Lower leg skin (tissue), 4 donors: ENCODE results near the gene TULP4. TPM values are rescaled to one million over a fixed set of nuclear protein-coding genes. Genes with fewer than 3 reads are reported as not detected.

Experiments
- DNase-seq, 2 donors: peaks; one replicate each; pipeline ENCODE4 v3.0.0-alpha.2; 2019; ENCODE audit warnings: low spot score in 2 of 2
- H3K4me3 ChIP-seq: fragments of 200-600 bp; sonication (generic); 2 replicates; pipeline ENCODE4 v1.5.1; 2017; ENCODE audit warnings: mild to moderate bottlenecking, low read depth; ENCODE audit not compliant: poor library complexity, severe bottlenecking
- POLR2A ChIP-seq, 2 donors: fragments of 450-650 bp; IDR thresholded peaks; one replicate each; pipeline ENCODE4 v1.6.1; 2016 to 2017; ENCODE audit warnings: antibody characterized with exemption in 2 of 2, mild to moderate bottlenecking in 1 of 2, moderate library complexity in 1 of 2
- WGBS, 2 donors: methylation state at CpG; one replicate each; pipeline ENCODE4 v1.1.5; 2018; 5-methylcytosine and 5-hydroxymethylcytosine counted together
- intact Hi-C: fragments of 100-400 bp; cut with DNase I; formaldehyde crosslinking; loops from one replicate; pipeline ENCODE4 v1.15.0; 2023; ENCODE audit warnings: low total_unique reads
- total RNA-seq, 4 donors: library from RNA; depleted of rRNA; stranded (reverse); fragments of >200 nt; gene quantifications; one replicate each; pipeline ENCODE4 v1.1.0, GENCODE V29; 2016
- TF ChIP-seq, protein P1 (sequence below), 3 donors: fragments of 450-650 bp; IDR thresholded peaks; one replicate each; pipeline ENCODE4 v1.5.1; 2016; ENCODE audit warnings: antibody characterized with exemption in 3 of 3, mild to moderate bottlenecking in 3 of 3, moderate library complexity in 2 of 3

Gene TULP4
- total RNA-seq, 4 donors from 2014 or later: 141 to 198 (median 148) TPM

DNA sequence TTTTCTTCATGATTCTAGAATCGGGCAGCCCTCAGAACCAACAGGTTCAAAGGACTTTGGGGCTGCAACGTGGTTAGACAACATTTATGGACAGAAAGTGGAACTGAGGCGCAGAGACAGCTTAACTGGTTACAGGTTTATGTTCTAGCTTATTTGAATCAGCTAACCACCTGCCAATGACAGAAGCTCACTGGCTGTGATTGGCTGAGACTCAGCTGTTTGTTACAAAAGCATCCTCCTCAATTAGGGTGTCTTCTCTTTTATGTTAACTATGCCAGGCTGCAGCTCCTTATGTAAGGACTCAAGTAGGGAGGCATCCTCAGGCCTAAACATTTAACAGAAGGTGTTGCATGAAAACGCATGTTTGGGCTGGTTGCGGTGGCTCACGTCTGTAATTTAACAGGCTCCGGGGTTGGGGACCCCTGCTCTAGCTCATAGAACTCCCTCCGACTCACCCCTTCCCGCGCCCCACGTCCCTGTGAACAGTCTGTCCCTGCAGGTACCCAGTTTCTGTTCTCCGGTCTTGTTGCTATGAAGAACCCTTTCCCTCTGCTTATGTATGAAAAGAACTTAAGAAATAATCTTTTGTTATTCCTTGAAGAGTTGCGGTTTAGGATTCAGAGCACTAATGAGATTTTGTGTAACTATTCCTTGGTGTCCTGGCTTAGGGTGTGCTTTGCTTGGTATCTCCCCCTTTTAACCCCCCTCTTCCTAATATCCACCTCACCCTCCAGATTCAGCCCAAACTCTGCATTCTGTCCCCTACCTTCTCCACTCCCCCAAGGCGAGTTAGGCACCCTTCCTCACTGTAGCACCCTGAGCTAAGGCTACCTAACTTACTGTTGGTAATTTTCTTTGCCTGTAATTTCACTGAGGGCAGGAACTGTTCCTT is 246.4 kb downstream of the TULP4 start:
- no peak overlapping the region for H3K4me3 ChIP-seq
- TF ChIP-seq POLR2A (IDR thresholded peaks at IDR 0.05): no peak
- TF ChIP-seq, protein P1, sequence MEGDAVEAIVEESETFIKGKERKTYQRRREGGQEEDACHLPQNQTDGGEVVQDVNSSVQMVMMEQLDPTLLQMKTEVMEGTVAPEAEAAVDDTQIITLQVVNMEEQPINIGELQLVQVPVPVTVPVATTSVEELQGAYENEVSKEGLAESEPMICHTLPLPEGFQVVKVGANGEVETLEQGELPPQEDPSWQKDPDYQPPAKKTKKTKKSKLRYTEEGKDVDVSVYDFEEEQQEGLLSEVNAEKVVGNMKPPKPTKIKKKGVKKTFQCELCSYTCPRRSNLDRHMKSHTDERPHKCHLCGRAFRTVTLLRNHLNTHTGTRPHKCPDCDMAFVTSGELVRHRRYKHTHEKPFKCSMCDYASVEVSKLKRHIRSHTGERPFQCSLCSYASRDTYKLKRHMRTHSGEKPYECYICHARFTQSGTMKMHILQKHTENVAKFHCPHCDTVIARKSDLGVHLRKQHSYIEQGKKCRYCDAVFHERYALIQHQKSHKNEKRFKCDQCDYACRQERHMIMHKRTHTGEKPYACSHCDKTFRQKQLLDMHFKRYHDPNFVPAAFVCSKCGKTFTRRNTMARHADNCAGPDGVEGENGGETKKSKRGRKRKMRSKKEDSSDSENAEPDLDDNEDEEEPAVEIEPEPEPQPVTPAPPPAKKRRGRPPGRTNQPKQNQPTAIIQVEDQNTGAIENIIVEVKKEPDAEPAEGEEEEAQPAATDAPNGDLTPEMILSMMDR (IDR thresholded peaks at IDR 0.05): no peak
- 92 to 93% methylated on average over 14 of the region's 14 CpGs for WGBS, 2 donors

DNA sequence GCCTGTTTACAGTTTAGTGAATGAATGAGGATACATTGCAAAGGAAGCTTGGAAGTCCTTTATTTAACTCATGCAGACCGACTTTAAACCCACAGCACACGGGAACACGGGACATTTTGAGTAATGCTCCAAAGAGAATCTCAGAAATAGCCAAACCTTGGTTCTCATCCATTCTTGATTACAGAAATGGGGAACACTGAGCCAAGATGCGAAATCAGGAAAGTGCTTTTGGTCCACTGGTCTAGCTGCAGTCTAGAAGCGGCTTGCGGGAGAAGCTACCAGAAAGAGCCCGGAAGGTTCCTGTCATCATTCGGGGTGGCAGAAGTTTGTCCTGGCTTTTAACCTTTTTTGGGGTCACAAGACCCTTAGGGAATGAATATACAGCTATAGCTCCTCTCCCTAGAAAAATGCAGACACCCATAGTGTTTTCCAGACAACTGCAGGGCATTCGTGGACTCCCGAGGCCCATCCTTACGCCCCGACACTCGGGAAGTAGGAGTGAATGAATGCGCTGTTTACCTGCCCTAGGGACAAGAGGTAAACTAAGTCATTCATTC is 247.2 kb downstream of the TULP4 start:
- 40 to 46% methylated on average over 14 of the region's 14 CpGs for WGBS, 2 donors
- peak overlapping the region; percentile 89 for H3K4me3 ChIP-seq
- no peak for DNase-seq
- intact Hi-C loops: no loop called here
- TF ChIP-seq, protein P1 (IDR thresholded peaks at IDR 0.05): no peak
- no peak for TF ChIP-seq POLR2A (IDR thresholded peaks at IDR 0.05)

More for the DNA sequence above, 246.4 kb downstream of the TULP4 start:
- intact Hi-C loops: no loop called here
- DNase-seq: peak in 1 of 2 donors; percentile 75

DNA sequence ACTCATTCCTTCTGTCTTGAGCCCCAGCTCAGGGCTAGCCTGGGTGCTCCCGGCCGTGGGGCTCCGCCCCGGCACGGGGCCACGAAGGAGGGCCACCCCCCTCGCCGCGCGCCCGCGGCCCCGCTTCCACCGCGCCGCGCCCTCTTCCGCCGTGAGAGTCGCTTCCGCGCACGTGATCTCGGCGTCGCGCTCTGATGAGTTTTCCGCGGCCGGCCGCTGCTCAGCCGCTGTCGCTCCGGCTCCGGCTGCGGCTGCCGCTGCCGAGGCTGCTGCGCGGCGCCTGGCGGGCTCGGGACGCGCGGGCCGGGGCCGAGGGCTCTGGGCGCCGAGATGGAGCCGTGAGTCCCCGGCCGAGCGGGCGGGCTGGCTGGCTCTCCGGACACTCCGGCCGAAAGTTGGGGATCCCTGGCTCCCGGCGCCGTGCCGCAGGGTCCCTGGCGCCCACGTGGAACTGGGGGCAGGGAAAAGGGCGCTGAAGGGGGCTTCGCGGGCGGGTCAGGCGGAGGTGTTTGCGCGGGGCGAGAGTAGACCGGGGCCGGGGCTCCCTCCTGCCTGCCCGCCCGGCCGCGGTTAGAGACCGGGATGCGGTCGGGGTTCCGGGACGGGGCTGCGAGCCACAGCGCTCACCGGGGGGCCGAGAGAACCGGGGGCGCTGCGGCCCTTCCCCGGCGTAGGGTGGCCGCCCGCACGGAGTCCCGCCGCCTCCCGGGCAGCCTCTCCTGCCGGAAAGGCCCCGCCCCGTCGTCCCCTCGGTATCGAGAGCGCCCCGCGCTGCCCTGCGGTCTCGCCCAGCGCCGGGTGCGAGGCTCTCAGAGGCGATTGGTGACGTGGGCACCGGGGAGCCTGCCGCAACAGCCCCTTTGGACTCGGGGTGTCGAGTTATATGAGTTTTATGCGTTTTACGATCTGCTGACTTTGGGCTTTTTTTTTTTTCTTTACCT is 247.9 kb downstream of the TULP4 start, which contains the start of gene TMEM181:
Gene TMEM181, plus strand, starts transcription at position 197 of the 941 bp plus-strand sequence. Its CDS starts 134 bp downstream, at position 331.
- H3K4me3 ChIP-seq: peak within 1 kb of the TSS; percentile 89
- peak; percentile 76 to 96 for DNase-seq
- TF ChIP-seq POLR2A (IDR thresholded peaks at IDR 0.05): no peak
- TF ChIP-seq, protein P1 (IDR thresholded peaks at IDR 0.05): no peak
- intact Hi-C loops: no loop called here
- 1% methylated on average over 30 to 35 of the region's 120 CpGs for WGBS, 2 donors

DNA sequence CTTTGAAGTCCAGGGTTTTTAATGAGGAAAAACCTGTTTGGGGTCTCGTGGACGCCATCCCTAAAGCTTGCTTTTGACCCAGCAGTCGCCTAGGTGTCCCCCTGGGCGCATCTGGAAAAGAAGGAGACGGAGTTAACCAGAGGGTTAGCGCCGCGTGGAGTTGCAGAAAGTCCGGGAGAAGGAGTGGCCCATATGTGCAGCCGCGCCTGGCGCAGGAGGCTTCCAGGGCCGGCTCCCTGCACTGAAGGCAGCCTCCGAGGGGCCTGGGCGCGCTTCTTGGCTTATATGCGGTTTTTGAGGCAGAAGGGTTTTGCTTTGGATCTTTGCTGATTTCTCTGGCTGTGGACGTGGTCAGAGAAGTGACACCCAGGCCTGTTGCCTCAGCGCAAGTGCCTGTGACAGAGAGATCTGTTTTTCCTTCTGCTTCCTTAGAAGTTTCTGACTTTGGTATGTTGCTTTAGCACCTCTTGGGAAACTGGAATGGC is 248.6 kb downstream of the TULP4 start:
- intact Hi-C loops: no loop called here
- TF ChIP-seq POLR2A (IDR thresholded peaks at IDR 0.05): no peak
- 3 to 4% methylated on average over 19 of the region's 19 CpGs for WGBS, 2 donors
- peak overlapping the region; percentile 89 for H3K4me3 ChIP-seq
- peak in 1 of 2 donors; percentile 87 for DNase-seq

Other genes with a start within 250 kb of the TULP4 start
- gene SERAC1, start 144.2 kb upstream of the TULP4 start, total RNA-seq: 10 to 100 TPM in 3 of 4 donors, 1 to 10 TPM in 1; 9.2 to 13.9 (median 11.0) TPM
- 1 to 10 TPM; 1.4 to 3.5 (median 2.4) TPM for gene GTF2H5, start 144.1 kb upstream of the TULP4 start, total RNA-seq
- gene TMEM181, start 247.6 kb downstream of the TULP4 start, total RNA-seq: 10 to 100 TPM; 12.8 to 20.8 (median 17.2) TPM